ENCODE data around the gene MDGA2. TPM values are rescaled to one million over a fixed set of nuclear protein-coding genes. Genes with fewer than 3 reads are reported as not detected.
A peak's percentile ranks its signal among the peaks of the same experiment; 100 is the strongest.

MDGA2 gene
- total RNA-seq, 1 experiment from 2014 or later, result not detected

DNA sequence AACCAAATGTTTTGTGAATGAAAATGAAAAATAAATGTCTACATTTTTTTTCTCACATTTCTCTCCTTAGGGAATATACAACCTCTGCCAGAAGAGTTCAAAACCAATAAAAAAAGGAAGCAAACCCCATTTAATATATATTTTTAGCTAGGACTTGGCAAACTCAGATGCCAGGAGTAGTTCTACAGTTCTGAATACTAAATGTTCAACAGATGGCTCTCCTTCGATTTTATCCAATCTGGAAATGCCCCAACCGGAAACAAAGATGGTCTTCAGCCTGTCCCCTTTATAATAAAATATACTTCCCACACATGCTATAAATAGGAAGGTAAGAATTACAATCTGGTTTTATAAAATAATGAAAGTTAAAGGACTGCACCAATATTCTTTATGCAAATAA is 330.4 kb downstream of the MDGA2 start:
- Histone ChIP-seq H3K9ac (ENCODE audit: low read length) (no peak overlapping the region), H3K9me2 (ENCODE audit: insufficient read depth) (no peaks in the 10 kb centered on the region), H3K79me2 (ENCODE audit: insufficient read depth, low read length) (no peaks in the 10 kb centered on the region), H3K4me3 (replicated peaks in 1 of 2; ENCODE audit: low read depth in 1 of 2, low read length in 2 of 2) (no peak overlapping the region), H3K4me1 (ENCODE audit: control insufficient read depth in 1 of 2, insufficient read depth in 2 of 2, low read length in 2 of 2) (no peaks in the 10 kb centered on the region), H2AFZ (ENCODE audit: low read depth, low read length, poor library complexity, severe bottlenecking) (no peak overlapping the region), H3K27ac (ENCODE audit: low read depth, low read length) (no peak overlapping the region), H3K4me2 (ENCODE audit: low read length) (no peak overlapping the region), H4K20me1 (ENCODE audit: insufficient read depth) (no peaks in the 10 kb centered on the region), H3K9me3 (ENCODE audit: control insufficient read depth in 1 of 2, insufficient read depth in 1 of 2, low read depth in 1 of 2, low read length in 2 of 2) (no peaks in the 10 kb centered on the region), H3K27me3 (ENCODE audit: insufficient read depth, low read length) (no peaks in the 10 kb centered on the region), H3K36me3 (ENCODE audit: control insufficient read depth in 1 of 2, insufficient read depth in 2 of 2, low read length in 2 of 2) (no peaks in the 10 kb centered on the region)
- ChIA-PET RAD21 (ENCODE audit: low non-redundant PET in 1 of 2, low total read pairs in 2 of 2, uncharacterized antibody in 2 of 2, unreplicated experiment in 2 of 2) (no interaction called here), POLR2A (no interaction called here), CTCF (no interaction called here)
- intact Hi-C loops (cut with micrococcal nuclease), result no loop called here
- DNase-seq (ENCODE audit: low read depth, low spot score), result no peak
- TF ChIP-seq TCF7L2 (IDR thresholded peaks at IDR 0.05; ENCODE audit: borderline replicate concordance, extremely low read depth, insufficient read depth, insufficient read length) (no peak), RAD21 (IDR thresholded peaks at IDR 0.05; ENCODE audit: low read depth) (no peak), ELF1 (IDR thresholded peaks at IDR 0.05; ENCODE audit: borderline replicate concordance, low read depth) (no peak), EZH2 (IDR thresholded peaks at IDR 0.05) (no peak)
- TF ChIP-seq, protein P1, sequence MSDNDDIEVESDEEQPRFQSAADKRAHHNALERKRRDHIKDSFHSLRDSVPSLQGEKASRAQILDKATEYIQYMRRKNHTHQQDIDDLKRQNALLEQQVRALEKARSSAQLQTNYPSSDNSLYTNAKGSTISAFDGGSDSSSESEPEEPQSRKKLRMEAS (IDR thresholded peaks at IDR 0.05), result no peak
- TF ChIP-seq, protein P2, sequence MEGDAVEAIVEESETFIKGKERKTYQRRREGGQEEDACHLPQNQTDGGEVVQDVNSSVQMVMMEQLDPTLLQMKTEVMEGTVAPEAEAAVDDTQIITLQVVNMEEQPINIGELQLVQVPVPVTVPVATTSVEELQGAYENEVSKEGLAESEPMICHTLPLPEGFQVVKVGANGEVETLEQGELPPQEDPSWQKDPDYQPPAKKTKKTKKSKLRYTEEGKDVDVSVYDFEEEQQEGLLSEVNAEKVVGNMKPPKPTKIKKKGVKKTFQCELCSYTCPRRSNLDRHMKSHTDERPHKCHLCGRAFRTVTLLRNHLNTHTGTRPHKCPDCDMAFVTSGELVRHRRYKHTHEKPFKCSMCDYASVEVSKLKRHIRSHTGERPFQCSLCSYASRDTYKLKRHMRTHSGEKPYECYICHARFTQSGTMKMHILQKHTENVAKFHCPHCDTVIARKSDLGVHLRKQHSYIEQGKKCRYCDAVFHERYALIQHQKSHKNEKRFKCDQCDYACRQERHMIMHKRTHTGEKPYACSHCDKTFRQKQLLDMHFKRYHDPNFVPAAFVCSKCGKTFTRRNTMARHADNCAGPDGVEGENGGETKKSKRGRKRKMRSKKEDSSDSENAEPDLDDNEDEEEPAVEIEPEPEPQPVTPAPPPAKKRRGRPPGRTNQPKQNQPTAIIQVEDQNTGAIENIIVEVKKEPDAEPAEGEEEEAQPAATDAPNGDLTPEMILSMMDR (IDR thresholded peaks at IDR 0.05 in 2 of 3, conservative IDR thresholded peaks at IDR 0.05 in 1 of 3; ENCODE audit: borderline replicate concordance in 1 of 3, insufficient read depth in 1 of 3, low read depth in 2 of 3, low read length in 2 of 3), result no peak
- no TSS peak for BruUV-seq (replicated peaks)
- no peak for ATAC-seq

DNA sequence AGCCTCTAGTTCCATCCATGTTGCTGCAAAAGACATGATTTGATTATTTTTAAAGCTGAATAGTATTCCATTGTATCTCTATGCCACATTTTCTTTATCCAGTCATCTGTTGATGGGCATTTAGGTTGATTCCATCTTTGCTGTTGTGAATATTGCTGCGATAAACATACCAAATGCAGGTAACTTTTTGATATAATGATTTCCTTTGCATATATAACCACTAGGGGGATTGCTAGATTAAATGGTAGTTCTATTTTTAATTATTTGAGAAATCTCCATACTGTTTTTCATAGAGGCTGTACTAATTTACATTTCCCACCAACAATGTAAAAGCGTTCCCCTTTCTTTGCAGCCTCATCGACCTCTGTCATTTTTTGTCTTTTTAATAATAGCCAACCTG is 342.5 kb downstream of the MDGA2 start:
- DNase-seq (ENCODE audit: low read depth, low spot score), result no peak
- TF ChIP-seq, protein P2 (IDR thresholded peaks at IDR 0.05 in 2 of 3, conservative IDR thresholded peaks at IDR 0.05 in 1 of 3; ENCODE audit: borderline replicate concordance in 1 of 3, insufficient read depth in 1 of 3, low read depth in 2 of 3, low read length in 2 of 3), result peak in 1 of 3 experiments; percentile 36; a peak in 2 of 6 replicates
- TF ChIP-seq, protein P3, sequence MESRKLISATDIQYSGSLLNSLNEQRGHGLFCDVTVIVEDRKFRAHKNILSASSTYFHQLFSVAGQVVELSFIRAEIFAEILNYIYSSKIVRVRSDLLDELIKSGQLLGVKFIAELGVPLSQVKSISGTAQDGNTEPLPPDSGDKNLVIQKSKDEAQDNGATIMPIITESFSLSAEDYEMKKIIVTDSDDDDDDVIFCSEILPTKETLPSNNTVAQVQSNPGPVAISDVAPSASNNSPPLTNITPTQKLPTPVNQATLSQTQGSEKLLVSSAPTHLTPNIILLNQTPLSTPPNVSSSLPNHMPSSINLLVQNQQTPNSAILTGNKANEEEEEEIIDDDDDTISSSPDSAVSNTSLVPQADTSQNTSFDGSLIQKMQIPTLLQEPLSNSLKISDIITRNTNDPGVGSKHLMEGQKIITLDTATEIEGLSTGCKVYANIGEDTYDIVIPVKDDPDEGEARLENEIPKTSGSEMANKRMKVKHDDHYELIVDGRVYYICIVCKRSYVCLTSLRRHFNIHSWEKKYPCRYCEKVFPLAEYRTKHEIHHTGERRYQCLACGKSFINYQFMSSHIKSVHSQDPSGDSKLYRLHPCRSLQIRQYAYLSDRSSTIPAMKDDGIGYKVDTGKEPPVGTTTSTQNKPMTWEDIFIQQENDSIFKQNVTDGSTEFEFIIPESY (IDR thresholded peaks at IDR 0.05; ENCODE audit: extremely low read depth, insufficient replicate concordance, low read length), result no peak
- TF ChIP-seq EGR1 (IDR thresholded peaks at IDR 0.05; ENCODE audit: low read depth) (no peak), CBX3 (IDR thresholded peaks at IDR 0.05; ENCODE audit: low read depth) (no peak)
- ChIA-PET POLR2A (no interaction called here), CTCF (no interaction called here), RAD21 (ENCODE audit: low non-redundant PET in 1 of 2, low total read pairs in 2 of 2, uncharacterized antibody in 2 of 2, unreplicated experiment in 2 of 2) (no interaction called here)
- Histone ChIP-seq H3K27me3 (ENCODE audit: insufficient read depth, low read length) (no peaks in the 10 kb centered on the region), H3K4me1 (ENCODE audit: control insufficient read depth in 1 of 2, insufficient read depth in 2 of 2, low read length in 2 of 2) (no peaks in the 10 kb centered on the region), H3K9ac (ENCODE audit: low read length) (no peak overlapping the region), H3K27ac (ENCODE audit: low read depth, low read length) (no peak overlapping the region), H3K4me3 (replicated peaks in 1 of 2; ENCODE audit: low read depth in 1 of 2, low read length in 2 of 2) (no peak overlapping the region), H3K79me2 (ENCODE audit: insufficient read depth, low read length) (no peaks in the 10 kb centered on the region), H3K36me3 (ENCODE audit: control insufficient read depth in 1 of 2, insufficient read depth in 2 of 2, low read length in 2 of 2) (no peaks in the 10 kb centered on the region), H3K4me2 (ENCODE audit: low read length) (no peak overlapping the region), H3K9me3 (ENCODE audit: control insufficient read depth in 1 of 2, insufficient read depth in 1 of 2, low read depth in 1 of 2, low read length in 2 of 2) (no peaks in the 10 kb centered on the region), H2AFZ (ENCODE audit: low read depth, low read length, poor library complexity, severe bottlenecking) (no peak overlapping the region), H4K20me1 (ENCODE audit: insufficient read depth) (no peaks in the 10 kb centered on the region), H3K9me2 (ENCODE audit: insufficient read depth) (no peaks in the 10 kb centered on the region)
- intact Hi-C loops (cut with micrococcal nuclease), result no loop called here
- no peak for ATAC-seq
- no TSS peak for BruUV-seq (replicated peaks)
